Testis (tissue), 3 donors: ENCODE data around the gene TRABD2B. TPM values are rescaled to one million over a fixed set of nuclear protein-coding genes. Genes with fewer than 3 reads are reported as not detected.

Experiments used
- DNase-seq: peaks from one replicate; pipeline ENCODE4 v3.0.0-alpha.2; 2019
- H3K27ac ChIP-seq, 2 donors: fragments of 200-600 bp; sonication (generic); one replicate each; pipeline ENCODE4 v1.5.1; 2019
- H3K27me3 ChIP-seq: fragments of 200-600 bp; sonication (generic); one replicate; pipeline ENCODE4 v1.5.1; 2019
- H3K36me3 ChIP-seq: fragments of 200-600 bp; sonication (generic); one replicate; pipeline ENCODE4 v1.5.1; 2017; ENCODE audit warnings: low read depth; ENCODE audit errors: missing control alignments
- H3K4me1 ChIP-seq: fragments of 200-600 bp; sonication (generic); one replicate; pipeline ENCODE4 v1.5.1; 2019
- H3K4me3 ChIP-seq, 2 donors: fragments of 200-600 bp; sonication (generic); one replicate each; pipeline ENCODE4 v1.5.1; 2017 to 2019
- H3K9me3 ChIP-seq: fragments of 200-600 bp; sonication (generic); one replicate; pipeline ENCODE4 v1.5.1; 2017
- POLR2A ChIP-seq: fragments of 450-650 bp; IDR thresholded peaks from one replicate; pipeline ENCODE4 v1.6.1; 2017; ENCODE audit warnings: antibody characterized with exemption, mild to moderate bottlenecking, moderate library complexity
- WGBS, 2 donors: methylation state at CpG; one replicate each; pipeline ENCODE4 v1.1.5; 2018; 5-methylcytosine and 5-hydroxymethylcytosine counted together
- intact Hi-C: fragments of 100-400 bp; cut with DNase I; formaldehyde crosslinking; loops from one replicate; pipeline ENCODE4 v1.15.1; 2023; ENCODE audit warnings: low total_unique reads
- polyA plus RNA-seq: library from polyadenylated mRNA; stranded (reverse); fragments of 350-450 nt; fragmentation: Illumina TruSeq; extraction: RNeasy Lipid Tissue Mini Kit (QIAGEN cat#74804); gene quantifications from one replicate; pipeline ENCODE4 v1.2.3, GENCODE V29; 2014; ENCODE audit warnings: low read depth, low replicate concordance; ENCODE audit not compliant: insufficient read depth
- total RNA-seq, 2 donors: library from RNA; depleted of rRNA; stranded (reverse); fragments of >200 nt; gene quantifications; one replicate each; pipeline ENCODE4 v1.2.3, GENCODE V29; 2016
- TF ChIP-seq, protein P1 (sequence below), 3 experiments: fragments of 450-650 bp in 2 of 3; fragments of 200-600 bp in 1 of 3; sonication (generic) in 1 of 3; IDR thresholded peaks; one replicate each; pipeline ENCODE4 v1.5.1; 2016 to 2019; ENCODE audit warnings: antibody characterized with exemption in 3 of 3, mild to moderate bottlenecking in 2 of 3, moderate library complexity in 1 of 3

TRABD2B gene
- total and polyA plus RNA-seq, 3 donors from 2014 or later, result 1.9 to 2.7 (median 2.0) TPM

DNA sequence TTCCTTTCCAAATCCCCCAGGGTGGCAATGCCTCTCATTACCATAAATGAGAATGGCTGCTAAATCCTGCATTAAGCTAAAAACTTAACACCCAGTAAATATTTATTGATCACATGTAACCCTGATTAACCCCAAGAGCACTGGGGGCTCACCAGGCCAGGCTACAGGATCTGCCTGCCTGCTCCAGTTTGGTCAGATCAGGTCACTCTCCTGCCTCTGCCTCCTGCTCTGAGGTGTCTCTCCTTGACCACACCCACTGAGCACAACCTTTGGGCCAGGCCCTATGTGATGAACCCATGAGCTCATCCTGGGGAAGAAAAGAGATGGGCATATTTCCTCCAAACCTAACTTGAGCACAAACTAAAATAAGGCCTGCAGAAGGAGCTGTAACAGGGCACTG, 93.5 kb downstream of the TRABD2B start:
- DNase-seq, result no peak
- intact Hi-C loops, result no loop called here
- Histone ChIP-seq H3K36me3 (no peaks in the 10 kb centered on the region), H3K4me1 (no peaks in the 10 kb centered on the region), H3K27me3 (no peaks in the 10 kb centered on the region), H3K9me3 (no peaks in the 10 kb centered on the region), H3K27ac (no peak overlapping the region), H3K4me3 (no peak overlapping the region)
- no peak for TF ChIP-seq POLR2A
- TF ChIP-seq, protein P1, sequence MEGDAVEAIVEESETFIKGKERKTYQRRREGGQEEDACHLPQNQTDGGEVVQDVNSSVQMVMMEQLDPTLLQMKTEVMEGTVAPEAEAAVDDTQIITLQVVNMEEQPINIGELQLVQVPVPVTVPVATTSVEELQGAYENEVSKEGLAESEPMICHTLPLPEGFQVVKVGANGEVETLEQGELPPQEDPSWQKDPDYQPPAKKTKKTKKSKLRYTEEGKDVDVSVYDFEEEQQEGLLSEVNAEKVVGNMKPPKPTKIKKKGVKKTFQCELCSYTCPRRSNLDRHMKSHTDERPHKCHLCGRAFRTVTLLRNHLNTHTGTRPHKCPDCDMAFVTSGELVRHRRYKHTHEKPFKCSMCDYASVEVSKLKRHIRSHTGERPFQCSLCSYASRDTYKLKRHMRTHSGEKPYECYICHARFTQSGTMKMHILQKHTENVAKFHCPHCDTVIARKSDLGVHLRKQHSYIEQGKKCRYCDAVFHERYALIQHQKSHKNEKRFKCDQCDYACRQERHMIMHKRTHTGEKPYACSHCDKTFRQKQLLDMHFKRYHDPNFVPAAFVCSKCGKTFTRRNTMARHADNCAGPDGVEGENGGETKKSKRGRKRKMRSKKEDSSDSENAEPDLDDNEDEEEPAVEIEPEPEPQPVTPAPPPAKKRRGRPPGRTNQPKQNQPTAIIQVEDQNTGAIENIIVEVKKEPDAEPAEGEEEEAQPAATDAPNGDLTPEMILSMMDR (IDR thresholded peaks at IDR 0.05), result no peak

DNA sequence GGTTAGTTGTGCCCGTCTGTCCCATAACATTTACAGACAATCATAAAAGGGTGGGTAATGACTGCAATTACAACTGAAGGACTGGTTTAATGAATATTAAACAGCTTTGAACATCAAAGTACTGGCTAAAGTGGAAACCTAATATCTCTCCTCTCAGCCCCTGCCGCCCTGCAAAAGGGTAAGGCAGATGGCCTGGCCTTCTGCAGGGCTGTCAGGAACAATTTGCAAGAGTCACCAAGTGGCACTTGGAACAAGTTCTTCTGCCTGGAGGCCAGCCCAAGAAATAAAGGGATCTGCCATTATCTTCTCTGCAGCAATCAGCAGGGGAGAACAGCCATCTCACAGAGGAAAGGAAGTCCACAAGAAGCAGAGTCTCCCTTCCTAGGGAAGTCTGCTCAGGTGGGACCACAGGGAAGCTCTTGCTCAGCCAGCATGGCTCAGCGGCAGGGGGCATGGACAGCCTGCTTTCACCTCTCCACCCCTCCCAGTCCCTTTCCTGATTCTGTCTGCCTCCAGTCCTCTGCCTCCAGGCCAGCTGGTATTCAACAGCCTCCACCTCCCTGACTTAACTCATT, 96.1 kb downstream of the TRABD2B start:
- Histone ChIP-seq H3K4me3 (no peak overlapping the region), H3K36me3 (no peaks in the 10 kb centered on the region), H3K4me1 (no peaks in the 10 kb centered on the region), H3K27me3 (no peaks in the 10 kb centered on the region), H3K27ac (no peak overlapping the region), H3K9me3 (no peaks in the 10 kb centered on the region)
- intact Hi-C loops, result no loop called here
- no peak for DNase-seq
- TF ChIP-seq, protein P1 (IDR thresholded peaks at IDR 0.05), result no peak
- TF ChIP-seq POLR2A, result no peak
- 88 to 92% methylated on average over 3 of the region's 3 CpGs for WGBS, 2 donors

DNA sequence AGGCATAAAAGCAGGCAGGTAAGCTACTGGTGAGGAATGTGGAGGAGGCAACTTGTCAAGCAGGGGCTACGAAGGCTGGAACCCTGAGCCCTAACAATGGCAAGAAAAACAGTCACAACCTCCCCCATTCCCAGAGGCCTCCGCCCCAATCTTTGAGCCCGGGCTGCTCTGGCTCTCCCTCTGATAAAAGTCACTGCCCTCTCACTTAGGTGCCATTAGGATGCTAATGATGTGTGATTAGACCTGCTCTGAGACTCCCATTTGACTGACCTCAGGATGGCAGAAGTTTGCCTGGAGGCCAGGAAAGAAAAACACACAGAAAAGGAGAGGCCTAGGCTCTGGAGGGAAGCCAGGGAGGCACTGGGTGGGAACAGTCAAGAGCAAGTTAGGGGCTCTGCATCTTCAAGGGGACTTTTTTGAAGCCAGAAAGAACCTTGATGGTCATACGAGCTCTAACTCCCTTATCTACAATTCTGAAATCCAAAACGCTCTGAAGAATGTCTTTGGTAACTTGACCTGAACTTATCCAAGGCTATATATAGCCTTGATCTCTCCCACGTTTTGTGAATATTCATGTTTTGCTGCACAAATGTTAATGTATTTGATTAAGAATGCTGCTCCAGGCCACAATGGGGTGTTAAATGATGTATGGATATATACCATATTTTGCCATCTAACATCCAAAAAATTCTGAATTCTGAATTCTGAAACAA, 98.9 kb downstream of the TRABD2B start:
- no peaks in the 10 kb centered on the region for H3K27me3 ChIP-seq
- no peak overlapping the region for H3K27ac ChIP-seq
- H3K4me1 ChIP-seq, result no peaks in the 10 kb centered on the region
- no peaks in the 10 kb centered on the region for H3K36me3 ChIP-seq
- no peak for TF ChIP-seq POLR2A
- TF ChIP-seq, protein P1 (IDR thresholded peaks at IDR 0.05), result no peak
- no peak overlapping the region for H3K4me3 ChIP-seq
- WGBS, 2 donors, result 53 to 68% methylated on average over 6 of the region's 6 CpGs
- no peaks in the 10 kb centered on the region for H3K9me3 ChIP-seq
- intact Hi-C loops, result no loop called here
- DNase-seq, result no peak

DNA sequence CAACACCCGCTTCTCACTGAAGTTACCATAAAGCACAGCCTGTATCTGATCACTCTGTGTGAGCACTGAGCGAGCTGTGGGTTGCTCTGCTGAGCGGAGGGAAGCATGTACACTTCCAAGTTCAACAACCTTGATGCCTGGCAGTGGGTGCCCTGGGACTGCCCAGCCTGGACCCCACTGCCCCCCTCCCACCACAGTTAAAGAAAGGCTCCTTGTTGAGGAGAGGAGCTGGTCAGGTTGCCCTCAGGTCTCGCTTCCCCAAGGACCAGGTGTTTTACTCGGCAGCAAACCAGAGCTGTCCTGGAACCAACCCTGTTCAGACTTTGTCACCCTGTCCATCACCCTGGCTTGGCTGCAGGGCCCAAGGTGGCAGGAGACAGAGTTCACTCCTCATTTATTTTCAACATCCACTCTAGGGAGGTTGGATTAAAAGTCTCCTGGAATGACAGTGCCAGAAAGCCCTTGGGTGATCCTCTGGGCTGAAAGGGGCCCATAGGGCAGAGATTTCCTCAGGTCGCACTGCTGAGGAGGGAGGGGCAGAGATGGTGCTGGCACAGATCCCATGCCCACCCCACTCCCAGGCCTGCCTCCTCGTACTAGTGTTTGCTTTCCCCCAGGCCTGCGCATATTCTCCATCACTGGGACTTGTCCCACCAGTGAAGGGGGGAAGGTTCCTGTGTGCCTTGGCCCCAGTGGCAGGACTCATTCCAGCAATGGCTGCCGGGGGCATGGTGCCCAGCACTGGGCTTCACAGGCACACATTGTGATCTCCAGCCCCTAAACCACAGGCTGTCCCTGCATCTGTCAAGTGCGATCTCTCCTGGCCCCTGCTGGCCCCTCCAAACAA, 101.7 kb downstream of the TRABD2B start:
- Histone ChIP-seq H3K27ac (no peak overlapping the region), H3K36me3 (no peaks in the 10 kb centered on the region), H3K27me3 (no peaks in the 10 kb centered on the region), H3K4me1 (no peaks in the 10 kb centered on the region), H3K9me3 (no peaks in the 10 kb centered on the region), H3K4me3 (no peak overlapping the region)
- WGBS, 2 donors, result 87 to 93% methylated on average over 4 to 10 of the region's 10 CpGs
- intact Hi-C loops, result no loop called here
- no peak for TF ChIP-seq POLR2A
- TF ChIP-seq, protein P1 (IDR thresholded peaks at IDR 0.05), result no peak
- no peak for DNase-seq
